IPS-NIHi7 (cell line): Measurements from ENCODE around the gene PCSK9.
"Not testable (repeated sequence)": the region's sequence is repeated elsewhere in the genome, so short reads cannot be mapped to it uniquely, and the experiment has no call there.

Experiments used
- DNase-seq: peaks from one replicate; pipeline ENCODE4 v3.0.0; 2012; ENCODE audit warnings: mixed read lengths; ENCODE audit errors: extremely low spot score

Gene PCSK9

DNA sequence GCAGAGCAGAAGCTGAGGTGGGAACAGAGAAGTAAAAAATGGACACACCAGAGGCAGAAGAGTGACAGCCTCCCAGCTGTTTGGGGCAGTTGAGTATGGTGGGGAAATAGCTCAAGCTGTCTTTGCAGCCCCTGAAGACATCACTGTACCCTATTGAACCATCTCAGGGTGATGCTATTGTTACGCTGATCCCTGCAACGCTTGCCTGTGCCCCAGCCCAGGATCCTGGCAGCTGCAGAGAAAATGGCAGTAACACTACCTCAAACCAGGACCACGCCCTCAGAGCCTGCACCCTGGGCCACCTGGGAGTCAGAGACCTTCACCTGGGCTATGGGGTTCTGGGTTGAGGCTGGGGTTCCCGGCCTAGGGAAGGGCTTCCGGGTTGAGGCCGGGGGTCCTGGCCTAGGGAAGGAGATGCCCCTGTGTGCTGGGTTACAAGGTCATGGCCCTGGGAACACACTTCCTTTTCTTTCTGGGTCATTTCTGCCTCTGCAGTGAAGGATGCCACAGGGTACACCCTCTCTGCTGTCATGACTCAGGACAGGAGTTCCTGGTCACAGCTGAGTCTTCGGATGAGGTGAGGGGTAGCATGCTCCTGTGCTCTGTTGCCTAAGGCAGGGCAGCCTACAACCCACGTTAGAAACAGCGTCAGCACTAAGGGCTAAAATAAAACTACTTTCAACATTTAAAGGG, 29.0 kb upstream of the PCSK9 start:
- no peak for DNase-seq

DNA sequence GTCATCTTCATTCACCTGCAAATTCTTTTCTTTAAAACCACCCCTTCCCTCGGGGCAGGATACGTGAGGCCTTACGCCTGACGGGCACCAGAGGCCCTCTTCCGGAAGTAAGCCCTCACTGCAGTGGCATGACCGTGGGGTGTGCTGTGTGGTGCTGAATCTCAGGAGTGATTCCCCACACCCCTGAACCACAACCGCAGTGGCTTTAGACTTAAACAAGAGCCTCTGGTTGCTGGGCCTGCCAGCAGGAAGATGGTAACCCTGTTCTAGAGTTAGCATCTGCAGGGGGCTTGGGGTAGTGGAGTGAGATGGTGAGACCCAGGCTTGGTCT, 28.5 kb upstream of the PCSK9 start:
- no peak for DNase-seq

DNA sequence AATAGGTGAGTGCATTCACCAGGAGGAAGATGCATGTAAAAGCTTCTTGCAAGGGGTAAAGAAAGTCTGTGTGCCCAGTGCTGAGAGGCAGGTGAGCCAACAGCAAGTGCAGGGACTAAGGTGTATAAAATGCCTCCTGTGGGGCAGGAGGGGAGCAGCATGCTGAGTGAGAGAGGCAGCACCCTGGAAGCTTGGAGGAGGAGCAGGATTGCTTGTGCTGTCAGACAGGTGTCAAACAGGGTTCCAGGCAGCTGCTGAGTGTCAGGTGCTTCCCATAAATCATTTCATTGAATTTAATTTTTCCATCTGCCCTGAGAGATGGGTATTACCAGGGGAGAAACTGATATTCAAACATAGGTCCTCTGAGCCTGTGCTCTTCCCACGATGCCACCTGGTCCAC, 26.7 kb upstream of the PCSK9 start:
- no peak for DNase-seq

DNA sequence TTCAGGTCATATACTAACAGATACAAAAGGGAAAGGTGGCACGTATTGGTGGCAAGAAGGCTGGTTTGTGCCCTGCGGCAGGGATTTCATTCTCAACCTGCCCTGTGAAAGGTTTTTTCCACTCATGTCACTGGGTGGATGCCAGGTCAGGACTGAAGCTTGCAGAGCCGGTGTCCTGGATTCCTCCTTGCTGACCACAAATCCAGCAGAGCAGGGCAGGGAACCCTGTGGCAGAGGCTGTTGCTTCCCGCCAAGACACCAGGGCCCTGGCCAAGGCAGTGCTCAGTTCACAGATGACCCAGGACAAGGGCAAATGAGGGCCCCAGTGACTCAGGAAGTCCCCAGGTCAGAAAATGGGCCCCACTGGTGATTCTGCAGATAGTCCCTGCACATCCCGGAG, 24.2 kb upstream of the PCSK9 start:
- no peak for DNase-seq

DNA sequence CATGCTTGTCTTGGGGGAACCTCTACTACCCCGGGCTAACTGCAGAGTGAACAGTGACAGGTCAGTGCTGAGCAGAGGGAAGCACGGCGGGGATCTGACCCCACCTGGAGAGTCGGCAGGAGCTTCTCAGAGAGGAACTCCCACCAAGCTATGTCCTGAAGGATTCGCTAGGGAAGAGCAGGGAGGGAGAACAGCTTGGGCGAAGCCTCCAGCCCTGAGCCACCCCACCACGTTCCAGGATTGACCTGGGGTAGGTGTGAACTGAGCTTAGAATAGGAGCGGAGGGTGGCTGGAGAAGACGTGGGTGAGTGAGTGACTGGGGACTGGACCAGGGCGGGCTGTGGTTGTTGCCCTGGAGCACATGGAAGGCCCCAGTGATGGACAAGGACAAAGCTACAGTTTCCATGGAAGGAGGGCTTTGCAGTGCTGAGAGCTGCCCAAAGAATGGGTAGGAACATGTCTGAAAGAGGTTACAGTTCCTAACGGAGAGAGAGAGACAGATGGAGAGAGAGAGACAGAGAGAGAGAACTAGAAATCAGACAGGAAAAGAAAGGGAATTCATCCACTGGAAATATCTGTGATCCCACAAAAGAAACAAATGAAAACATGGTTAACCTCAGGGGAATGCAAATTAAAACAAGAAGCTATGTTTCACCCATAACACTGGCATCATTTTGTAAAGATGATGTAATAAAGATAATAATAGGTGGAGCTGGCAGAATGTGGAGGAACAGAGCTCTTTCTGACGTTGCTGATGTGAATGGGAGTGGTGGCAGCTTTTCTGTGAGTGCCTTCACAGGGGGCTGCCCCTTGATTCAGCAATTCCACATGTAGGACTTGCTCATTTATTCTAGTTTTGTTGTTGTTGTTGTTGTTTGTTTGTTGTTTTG, 23.4 kb upstream of the PCSK9 start:
- DNase-seq, result no peak

DNA sequence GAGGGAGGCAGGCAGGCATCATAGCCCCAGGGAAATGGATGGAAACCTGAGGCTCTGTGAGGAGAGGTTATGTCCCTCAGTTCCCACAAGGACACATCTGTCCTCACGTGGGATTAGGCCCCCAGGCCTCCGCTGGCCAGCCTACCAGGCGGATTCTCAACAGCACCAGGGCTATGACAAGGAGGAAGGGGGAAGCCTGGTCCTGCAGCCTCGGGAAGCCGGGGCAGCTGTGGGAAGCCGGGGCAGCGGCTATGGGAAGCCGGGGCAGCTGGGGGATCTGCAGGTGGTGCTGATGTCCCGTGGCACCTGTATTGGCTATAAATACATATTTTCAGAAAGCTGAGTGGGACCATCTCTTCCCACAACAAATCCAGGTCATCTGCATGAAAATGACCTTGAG, 21.0 kb upstream of the PCSK9 start:
- DNase-seq, result no peak

DNA sequence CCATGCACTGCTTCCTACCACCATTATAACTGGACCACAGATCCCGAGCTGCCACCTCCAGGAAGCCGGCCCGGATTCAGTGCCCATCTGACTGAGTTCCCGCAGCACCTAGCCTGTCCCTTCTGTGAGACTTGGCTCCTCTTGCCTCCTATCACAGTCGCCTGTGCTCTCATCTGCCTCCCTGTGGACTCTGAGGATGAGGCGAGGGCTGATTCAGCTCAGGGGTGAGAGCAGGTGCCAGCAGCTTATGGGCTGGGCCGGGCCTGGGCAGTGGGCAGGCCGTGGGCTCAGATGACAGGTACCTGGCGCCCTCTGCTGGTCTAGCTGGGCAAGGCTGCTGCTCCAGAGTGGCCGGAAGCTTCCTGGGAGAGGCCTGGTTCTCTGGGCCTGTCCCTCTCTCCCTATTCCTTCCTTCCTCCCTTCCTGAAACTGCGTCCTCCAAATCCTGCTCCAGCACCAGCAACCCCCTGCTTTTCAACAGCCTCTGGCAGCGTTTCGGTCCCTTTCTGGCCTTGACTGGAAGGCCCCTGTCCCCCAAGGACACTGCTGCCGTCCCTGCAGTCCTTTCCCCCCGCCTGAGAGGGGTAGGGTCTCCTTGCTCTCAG, 17.3 kb upstream of the PCSK9 start:
- DNase-seq, result peak; percentile 98

DNA sequence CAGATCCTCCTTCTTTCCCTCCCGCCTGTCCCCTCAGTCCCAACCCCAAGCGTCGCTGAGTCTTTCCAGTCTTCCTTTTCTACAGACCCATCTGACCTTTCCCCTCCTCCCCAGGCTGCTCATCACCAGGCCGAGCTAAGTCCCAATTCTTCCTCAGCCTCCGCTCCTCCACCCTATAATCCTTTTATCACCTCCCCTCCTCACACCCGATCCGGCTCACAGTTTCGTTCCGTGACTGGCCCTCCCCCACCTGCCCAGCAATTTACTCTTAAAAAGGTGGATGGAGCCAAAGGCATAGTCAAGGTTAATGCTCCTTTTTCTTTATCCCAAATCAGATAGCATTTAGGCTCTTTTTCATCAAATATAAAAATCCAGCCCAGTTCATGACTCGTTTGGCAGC, 15.2 kb upstream of the PCSK9 start:
- DNase-seq, result not testable (repeated sequence)

DNA sequence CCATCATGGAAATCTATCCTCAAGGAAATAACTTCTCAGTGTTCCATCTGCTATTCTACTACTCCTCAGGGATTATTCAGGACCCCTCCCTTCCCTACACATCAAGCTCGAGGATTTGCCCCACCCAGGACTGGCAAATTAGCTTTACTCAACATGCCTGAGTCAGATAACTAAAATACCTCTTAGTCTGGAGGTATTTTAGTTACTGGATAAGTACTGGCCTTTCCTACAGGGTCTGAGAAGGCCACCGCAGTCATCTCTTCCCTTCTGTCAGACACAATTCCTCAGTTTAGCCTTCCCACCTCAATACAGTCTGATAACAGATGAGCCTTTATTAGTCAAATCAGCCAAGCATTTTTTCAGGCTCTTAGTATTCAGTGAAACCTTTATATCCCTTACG, 12.7 kb upstream of the PCSK9 start:
- not testable (repeated sequence) for DNase-seq

DNA sequence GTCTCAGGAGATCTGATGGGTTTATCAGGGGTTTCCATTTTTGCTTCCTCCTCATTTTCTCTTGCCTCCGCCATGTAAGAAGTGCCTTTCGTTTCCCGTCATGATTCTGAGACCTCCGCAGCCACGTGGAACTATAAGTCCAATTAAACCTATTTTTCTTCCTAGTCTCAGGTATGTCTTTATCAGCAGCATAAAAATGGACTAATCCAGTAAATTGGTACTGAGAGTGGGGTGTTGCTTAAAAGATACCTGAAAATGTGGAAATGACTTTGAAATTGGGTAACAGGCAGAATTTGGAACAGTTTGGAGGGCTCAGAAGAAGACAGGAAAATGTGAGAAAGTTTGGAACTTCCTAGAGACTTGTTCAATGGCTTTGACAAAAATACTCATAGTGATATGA, 8.2 kb upstream of the PCSK9 start:
- not testable (repeated sequence) for DNase-seq

DNA sequence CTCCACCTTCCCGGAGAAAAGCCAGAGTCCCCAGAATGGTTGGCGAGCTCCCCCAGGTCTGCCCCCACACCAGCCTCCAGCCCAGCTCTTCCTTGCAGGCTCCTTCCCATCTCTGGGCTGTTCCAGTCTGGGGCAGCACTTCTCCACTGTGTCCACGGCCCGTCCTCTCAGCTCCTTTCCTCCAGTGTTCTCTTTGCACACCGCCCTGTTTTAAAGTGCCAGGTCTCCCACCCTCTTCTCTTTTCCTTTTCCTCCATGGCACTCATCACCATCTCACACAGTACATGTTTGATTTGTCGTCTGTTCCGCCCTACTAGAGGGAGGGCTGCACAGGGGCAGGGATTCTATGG, 6.1 kb upstream of the PCSK9 start:
- no peak for DNase-seq

DNA sequence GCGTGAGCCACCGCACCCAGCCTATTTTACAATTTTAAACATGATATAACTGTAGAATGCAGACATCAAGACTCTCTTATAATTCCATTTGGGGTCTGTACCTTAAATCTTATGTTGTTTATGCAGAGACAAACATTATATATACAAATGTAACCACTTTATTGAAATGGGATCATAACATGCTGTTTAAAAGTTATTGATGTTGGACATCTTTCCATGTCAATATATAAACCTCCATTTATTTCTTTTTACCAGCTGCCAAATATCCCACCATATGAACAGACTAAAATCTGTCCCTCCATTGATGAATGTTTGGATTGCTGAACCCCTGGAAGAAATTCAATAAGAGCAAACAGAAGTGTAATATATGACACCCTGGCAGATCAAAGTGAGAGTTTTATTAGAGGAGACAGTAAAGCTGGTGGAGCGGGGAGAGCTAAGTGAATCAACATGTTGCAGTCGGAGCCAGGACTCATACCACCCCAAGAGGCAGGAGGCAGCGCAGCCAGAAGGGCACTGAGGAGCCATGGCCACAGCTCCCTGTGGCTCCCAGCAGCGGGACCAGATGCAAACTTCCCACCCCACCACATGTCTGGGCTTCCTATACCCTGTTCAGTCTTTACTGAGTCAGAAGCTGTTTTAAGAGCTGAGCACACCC, 4.7 kb upstream of the PCSK9 start:
- DNase-seq, result no peak

DNA sequence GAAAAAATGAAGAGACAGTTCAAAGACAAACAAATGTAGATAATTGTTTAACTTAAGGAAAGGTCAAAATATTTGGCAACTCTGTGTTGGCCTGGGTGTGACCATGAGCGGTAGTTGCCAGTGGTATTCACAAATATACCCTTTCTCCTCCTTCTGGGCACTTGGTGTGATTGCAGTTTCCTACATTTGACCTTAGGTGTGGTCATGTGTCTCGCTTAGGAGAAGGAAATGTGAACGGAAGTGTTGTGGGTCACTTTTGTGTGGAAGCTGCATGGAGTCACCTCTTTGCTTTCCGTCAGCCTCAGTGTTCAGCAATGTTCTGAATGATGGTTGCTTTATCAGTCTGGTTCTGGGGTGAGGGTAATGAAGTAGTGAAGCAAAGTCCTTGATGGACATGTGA, 3.4 kb upstream of the PCSK9 start:
- no peak for DNase-seq

DNA sequence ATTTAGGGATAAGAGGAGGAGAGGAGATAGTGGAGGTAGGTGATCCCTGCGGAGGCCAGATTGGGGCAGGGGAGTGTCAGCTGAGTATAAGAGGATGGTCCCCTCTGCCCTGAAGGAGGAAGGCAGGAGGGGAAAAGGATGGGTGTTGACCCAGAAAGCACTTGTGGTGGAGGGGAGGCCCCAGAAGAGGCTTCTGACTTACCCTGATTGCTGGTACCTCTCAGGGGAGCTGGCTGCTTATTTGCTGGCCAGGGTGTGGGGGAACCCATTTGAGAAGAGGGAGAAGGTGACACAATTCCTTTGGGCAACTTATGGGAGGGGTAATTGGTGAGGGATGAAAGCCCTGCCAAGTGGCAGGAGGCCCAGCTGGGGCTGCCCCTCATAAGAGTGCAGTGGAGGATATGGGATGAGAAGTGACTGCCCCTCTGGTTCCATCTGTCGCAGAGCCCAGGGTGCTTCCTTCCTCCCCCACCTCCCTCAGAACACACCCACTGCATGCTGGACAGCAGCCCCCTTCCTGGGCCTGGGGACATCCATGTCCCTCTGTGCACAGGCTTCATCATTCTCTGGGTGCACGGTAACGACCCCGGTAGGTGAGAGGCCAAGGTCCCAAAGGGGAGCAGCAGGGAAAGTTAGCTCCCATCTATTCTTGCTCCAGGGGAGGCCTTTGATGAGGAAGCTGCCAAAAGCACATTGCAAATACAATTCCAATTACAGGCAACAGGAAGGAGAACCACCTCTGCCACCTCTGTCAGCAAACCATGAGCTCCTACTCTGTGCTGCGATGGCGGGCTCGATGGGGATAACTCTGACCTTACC, 1.4 kb upstream of the PCSK9 start:
- no peak for DNase-seq

DNA sequence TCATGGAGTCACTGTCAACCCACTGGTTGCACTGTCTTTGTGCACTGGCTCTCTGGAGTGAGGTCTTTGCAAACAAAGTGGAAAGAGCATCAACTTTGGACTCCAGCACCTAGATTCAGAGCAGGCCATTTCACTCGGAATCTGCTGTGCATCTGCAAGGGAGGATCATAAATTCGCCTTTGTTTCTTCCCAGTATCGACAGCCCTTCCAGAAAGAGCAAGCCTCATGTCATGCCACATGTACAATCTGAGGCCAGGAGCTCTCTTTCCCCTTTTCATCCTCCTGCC, 853 bp upstream of the PCSK9 start:
- no peak for DNase-seq

DNA sequence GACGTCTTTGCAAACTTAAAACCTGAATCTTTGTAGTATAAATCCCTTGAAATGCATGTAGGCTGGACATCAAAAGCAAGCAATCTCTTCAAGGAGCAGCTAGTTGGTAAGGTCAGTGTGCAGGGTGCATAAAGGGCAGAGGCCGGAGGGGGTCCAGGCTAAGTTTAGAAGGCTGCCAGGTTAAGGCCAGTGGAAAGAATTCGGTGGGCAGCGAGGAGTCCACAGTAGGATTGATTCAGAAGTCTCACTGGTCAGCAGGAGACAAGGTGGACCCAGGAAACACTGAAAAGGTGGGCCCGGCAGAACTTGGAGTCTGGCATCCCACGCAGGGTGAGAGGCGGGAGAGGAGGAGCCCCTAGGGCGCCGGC, 390 bp upstream of the PCSK9 start:
- no peak for DNase-seq

DNA sequence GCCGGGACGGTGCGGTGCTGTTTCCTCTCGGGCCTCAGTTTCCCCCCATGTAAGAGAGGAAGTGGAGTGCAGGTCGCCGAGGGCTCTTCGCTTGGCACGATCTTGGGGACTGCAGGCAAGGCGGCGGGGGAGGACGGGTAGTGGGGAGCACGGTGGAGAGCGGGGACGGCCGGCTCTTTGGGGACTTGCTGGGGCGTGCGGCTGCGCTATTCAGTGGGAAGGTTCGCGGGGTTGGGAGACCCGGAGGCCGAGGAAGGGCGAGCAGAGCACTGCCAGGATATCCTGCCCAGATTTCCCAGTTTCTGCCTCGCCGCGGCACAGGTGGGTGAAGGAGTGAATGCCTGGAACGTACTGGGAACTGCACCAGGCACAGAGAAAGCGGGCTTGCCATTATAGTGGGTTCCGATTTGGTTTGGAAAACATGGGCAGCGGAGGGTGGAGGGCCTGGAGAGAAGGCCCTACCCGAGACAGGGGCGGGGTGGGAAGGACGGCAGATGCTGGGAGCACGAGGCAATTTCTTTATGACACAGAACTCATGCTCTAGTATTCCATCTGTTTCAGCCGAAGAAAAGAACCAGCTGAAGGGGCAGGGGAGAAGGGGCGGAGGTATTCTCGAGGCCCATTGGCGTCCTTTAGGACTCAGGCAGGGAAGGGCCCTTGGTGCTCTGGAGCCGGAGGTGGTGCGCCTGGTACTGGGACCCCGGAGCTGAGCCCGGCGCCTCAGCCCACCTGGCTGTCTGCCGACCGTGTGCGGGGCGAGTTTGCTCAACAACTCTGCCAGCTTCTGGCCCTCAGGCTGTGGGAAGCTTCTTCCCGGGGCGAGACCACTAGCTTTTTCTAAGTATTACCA, 960 bp downstream of the PCSK9 start:
- DNase-seq, result peak; percentile 33

DNA sequence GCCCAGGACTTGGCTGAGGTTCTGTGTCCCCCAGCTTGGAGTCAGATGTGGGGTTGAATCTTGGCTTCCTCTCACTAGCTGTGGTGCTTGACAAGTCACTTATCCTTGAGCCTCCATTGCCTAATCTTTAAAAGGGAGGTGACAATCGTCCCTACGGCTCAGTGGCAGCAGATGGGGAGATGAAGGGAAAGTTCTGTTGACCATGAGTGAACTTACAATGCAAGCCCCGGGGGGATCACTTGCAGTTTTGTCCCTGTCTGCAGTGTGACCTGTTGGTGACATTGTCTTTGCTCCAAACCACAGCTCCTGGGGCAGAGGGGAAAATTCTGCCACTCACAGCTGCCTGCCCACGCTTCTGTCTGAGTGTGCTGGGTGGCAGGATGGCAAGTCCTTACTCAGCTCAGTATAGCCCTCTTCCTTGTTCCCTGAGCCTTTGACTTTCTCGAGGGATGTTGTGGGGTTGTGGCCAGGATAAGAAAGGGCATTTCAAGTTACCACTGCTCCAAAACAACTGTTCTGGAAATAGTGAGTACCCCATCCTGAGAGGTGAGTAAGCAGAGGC, 1.7 kb downstream of the PCSK9 start:
- no peak for DNase-seq

DNA sequence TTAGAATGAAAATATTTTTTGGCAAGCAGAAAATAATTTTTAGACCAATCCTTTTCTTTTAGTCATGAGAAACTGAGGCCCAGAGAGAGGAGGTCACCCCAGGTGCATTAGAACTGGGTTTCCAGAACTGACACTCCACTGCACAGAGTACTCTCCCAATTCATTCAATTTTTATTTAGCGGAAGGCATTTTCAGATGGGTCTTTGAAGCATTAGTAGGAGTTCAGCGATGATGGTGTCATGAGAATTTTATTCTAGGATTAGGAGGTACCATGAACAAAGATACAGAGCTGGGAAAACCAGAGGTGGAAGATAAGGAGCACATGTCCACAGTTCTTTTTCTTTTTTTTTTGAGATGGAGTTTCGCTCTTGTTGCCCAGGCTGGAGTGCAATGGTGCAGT, 2.3 kb downstream of the PCSK9 start:
- no peak for DNase-seq

DNA sequence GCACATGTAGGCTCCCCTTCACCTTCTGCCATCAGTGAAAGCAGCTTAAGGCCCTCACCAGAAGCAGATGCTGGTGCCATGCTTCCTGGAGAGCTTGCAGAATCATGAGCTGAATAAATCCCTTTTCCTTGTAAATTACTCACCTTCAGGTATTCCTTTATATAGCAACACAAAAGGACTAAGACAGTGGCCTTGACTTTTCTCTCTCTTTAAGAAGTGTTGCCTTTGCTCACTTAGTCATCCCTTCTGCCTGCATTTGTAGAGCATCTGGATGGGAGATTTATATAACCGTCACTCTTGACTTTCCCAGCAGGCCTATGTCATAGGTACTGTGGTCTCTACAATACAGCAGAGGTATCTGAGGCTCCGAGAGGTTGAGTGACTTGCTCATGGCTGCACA, 3.7 kb downstream of the PCSK9 start:
- DNase-seq, result no peak

DNA sequence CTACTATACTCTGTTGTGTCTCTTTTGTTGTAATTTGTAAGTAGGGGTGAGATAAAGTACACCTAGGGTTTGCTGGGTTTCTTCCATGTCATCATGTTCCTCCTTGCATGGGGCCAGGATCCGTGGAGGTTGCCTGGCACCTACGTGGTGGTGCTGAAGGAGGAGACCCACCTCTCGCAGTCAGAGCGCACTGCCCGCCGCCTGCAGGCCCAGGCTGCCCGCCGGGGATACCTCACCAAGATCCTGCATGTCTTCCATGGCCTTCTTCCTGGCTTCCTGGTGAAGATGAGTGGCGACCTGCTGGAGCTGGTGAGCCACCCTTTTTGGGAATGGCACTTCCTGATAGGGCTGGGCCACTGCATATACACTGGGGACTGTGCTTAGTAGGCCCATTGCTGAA, 4.4 kb downstream of the PCSK9 start:
- no peak for DNase-seq
